SKM-1 treated with dmso at 0.1 percent for 144 hours (cell line): Measurements from ENCODE around the gene SS18L1.
"Not testable (repeated sequence)": the region's sequence is repeated elsewhere in the genome, so short reads cannot be mapped to it uniquely, and the experiment has no call there.

ENCODE experiments used
- DNase-seq: peaks from one replicate; lab custom pipeline; 2025; ENCODE audit not compliant: unreplicated experiment; lab: John Stamatoyannopoulos, UW

SS18L1 gene

GRCh38 chr20:62136283-62137091 lies 7.1 kb upstream of the SS18L1 start:
- DNase-seq, result peak; percentile 52

- no peak for DNase-seq
Observed at GRCh38 chr20:62137092-62137384, 6.5 kb upstream of the SS18L1 start.

- DNase-seq, result no peak
Observed at GRCh38 chr20:62137478-62138203, 5.9 kb upstream of the SS18L1 start.

- no peak for DNase-seq
Observed at GRCh38 chr20:62138204-62138543, 5.4 kb upstream of the SS18L1 start.

- DNase-seq, result no peak
Observed at GRCh38 chr20:62138912-62139311, 4.7 kb upstream of the SS18L1 start.

GRCh38 chr20:62139636-62140035 lies 3.9 kb upstream of the SS18L1 start:
- DNase-seq, result no peak

GRCh38 chr20:62141043-62141396 lies 2.5 kb upstream of the SS18L1 start:
- no peak for DNase-seq

- DNase-seq, result no peak
Observed at GRCh38 chr20:62141397-62142251, 1.9 kb upstream of the SS18L1 start.

- DNase-seq, result no peak
Observed at GRCh38 chr20:62142252-62143080, 1.1 kb upstream of the SS18L1 start.

GRCh38 chr20:62143957-62144825 lies 622 bp downstream of the SS18L1 start:
- DNase-seq, result peak; percentile 42

GRCh38 chr20:62145688-62146018 lies 2.1 kb downstream of the SS18L1 start:
- DNase-seq, result no peak

- no peak for DNase-seq
Observed at GRCh38 chr20:62146019-62146755, 2.6 kb downstream of the SS18L1 start.

- no peak for DNase-seq
Observed at GRCh38 chr20:62147125-62147524, 3.6 kb downstream of the SS18L1 start.

- DNase-seq, result no peak
Observed at GRCh38 chr20:62147528-62147927, 4.0 kb downstream of the SS18L1 start.

GRCh38 chr20:62148383-62148782 lies 4.8 kb downstream of the SS18L1 start:
- DNase-seq, result not testable (repeated sequence)

GRCh38 chr20:62148908-62149314 lies 5.3 kb downstream of the SS18L1 start:
- no peak for DNase-seq

GRCh38 chr20:62149532-62150309 lies 6.2 kb downstream of the SS18L1 start:
- DNase-seq, result no peak

GRCh38 chr20:62150310-62150575 lies 6.7 kb downstream of the SS18L1 start:
- DNase-seq, result no peak

- DNase-seq, result no peak
Observed at GRCh38 chr20:62151225-62151624, 7.7 kb downstream of the SS18L1 start.
